GM21515 (cell line): ENCODE data around the gene LSM2.

Experiments used
- ATAC-seq: cut with Tn5 transposase; IDR thresholded peaks from one replicate; pipeline ENCODE4 v1.9.1; 2021; ENCODE audit not compliant: unreplicated experiment

The LSM2 gene

DNA sequence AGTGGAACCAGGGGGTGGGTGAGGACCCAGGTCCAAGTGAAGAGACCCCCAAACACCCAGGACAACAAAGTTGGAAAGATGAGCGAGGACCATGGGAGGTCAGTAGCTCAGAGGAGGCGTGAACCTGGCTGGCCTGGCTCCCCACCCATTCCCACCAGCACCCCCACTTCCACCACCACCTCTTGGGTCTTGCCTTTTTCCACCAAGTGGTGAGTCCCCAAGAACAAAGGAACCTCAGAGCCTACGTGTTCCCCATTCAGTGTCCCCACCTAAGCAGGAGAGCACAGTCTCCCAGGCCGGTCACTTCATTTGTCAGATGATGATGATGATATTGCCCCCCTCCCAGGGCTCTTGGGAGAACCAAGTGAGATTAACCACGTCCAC is 29.1 kb downstream of the LSM2 start:
- no peak for ATAC-seq

DNA sequence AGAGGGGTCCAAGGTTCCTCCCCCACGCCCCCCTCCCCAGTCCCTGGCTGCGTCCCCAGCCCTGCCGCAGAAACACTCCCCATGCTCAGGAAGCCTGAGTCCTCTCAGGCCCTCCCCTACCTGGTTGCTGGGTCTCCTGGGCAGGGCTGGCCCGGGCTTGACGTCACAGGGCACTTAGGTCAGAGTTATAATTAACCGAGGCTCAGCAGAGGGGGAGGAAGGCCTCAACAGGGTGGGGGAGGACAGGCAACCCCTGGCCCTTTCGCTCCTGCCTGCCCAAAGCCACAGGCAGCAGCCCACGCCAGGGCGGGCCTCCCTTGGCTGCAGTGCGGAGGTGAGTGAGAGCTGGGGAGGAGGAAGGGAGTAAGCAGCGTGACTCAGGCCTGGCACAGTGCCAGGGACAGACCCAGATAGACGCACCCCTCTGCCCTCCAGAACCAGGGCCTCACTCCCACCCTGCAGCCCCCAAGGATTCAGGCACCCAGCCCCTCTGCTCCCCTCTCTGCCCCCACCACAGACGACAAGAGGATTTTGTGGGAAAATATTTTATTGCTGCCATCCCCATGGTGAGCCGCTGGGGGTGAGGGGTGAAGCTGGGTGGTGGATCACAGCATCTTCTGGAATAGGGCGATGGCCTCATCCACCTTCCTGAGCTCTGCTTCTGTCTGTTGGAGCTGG is 29.6 kb downstream of the LSM2 start, which contains the start of gene VWA7:
VWA7 (minus strand) TSS at position 340 of the 678 bp plus-strand sequence. CDS start 549 bp downstream, outside the sequence.
- ATAC-seq: no peak

DNA sequence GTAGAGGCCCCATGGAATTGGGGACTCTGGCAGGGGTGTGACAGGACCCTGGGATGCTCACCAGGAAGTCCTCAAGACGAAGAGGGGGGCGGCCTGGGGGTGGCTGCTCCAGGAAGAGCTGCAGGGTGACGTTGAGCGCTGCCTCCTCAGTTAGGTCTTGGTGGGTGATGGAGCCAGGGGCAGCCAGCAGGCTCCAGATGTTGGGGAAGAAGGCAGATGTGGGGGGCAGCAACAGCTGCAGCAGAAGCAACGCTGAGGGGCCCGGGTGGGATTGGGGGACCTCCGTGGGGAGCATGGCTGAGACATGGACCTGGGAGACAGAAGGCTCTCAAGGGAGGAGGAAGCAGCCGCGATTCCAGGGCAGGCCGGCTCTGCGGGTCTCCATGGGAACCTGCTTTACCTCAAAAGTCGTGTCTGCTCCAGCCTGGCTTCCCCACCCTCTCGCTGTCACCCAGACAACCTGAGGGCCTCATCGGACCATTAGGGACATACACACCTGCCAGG is 30.2 kb downstream of the LSM2 start:
- no peak for ATAC-seq

DNA sequence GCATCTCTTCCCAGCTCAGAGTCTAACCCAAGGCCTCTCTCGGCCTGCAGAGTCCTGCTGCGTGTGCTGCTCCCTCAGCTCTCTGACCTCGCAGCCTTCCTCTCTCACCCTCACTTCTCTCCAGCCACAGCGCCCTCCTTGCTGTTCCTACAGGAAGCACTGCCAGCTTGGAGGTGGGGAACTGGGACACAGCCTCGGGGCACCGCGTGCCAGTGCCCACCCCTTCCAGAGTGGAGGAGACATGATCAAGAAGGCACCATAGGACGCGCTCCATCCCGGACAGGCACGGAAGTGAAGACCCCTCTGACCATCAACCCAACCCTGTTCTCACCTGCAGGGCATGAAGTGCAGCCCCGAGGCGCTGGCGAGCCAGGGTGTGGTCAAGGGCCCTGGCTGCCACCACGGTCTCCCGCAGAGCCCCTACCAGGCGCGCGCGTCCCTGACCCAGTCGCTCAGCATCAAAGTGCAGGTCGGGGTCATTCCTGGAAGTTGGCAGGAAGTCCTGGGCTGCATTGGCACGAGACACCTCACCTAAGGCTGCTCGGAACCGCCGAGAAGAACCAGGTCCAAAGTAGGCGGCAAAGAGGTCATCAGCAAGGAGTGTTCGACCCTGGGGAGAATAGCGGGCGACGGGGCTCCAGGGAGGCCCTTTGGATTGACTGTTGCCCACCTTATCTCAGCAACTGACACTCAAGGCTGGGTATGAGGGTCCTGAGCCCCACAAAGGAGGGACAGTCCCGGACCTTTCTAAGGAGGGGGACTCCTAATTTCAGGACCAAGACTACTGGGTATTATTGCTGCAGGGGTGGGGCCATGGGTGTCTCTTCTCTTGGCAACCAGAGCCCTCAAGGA is 30.9 kb downstream of the LSM2 start:
- ATAC-seq: no peak

DNA sequence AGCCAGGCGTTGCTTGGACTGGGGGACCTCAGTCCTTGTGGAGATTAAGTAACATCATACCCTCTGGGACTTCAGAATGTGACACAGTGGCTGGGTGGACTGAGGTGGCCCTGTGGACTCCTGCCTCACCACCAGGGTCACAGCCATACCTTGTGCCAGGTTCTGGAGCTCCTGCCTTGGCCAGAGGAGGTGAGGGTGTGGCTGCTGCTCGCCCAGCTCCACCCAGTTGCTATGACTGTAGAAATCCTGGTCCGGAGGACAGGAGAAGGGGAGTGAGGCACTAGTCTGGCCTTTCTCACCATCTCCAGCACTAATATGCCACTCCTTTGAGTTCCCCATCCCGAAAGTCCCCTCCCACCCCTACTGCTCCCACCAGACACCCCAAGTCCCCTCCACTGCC is 31.6 kb downstream of the LSM2 start:
- no peak for ATAC-seq

DNA sequence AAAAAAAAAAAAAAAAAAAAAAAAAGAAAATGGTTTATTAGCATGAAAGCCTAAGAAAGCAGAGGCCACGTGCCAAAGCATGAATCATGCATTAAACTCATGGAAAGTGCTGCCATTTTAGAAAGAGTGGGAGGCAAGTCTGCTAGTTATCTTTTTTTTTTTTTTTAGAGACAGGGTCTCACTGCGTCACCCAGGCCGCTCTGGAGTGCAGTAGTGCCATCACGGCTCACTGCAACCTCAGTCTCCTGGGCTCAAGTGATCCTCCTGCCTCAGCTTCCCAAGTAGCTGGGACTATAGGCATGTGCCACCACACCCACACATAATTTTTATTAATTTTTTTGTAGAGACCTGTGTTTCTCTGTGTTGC is 34.8 kb downstream of the LSM2 start:
- ATAC-seq: no peak

DNA sequence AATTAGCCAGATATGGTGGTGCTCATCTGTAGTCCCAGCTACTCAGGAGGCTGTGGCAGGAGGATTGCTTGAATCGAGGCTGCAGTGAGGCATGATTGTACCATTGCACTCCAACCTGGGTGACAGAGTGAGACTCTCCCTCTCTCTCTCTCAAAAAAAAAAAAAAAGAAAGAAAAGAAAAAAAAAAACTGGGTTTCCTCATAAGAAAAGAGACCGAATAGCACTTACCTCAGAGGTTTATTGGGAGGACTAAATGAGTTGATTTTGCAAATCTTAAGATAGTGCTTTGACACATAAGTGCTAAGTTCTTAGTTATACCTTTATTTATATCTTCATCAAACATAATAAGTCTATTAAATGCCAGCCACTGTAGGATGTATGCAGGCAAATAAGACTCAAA is 35.9 kb downstream of the LSM2 start:
- no peak for ATAC-seq

DNA sequence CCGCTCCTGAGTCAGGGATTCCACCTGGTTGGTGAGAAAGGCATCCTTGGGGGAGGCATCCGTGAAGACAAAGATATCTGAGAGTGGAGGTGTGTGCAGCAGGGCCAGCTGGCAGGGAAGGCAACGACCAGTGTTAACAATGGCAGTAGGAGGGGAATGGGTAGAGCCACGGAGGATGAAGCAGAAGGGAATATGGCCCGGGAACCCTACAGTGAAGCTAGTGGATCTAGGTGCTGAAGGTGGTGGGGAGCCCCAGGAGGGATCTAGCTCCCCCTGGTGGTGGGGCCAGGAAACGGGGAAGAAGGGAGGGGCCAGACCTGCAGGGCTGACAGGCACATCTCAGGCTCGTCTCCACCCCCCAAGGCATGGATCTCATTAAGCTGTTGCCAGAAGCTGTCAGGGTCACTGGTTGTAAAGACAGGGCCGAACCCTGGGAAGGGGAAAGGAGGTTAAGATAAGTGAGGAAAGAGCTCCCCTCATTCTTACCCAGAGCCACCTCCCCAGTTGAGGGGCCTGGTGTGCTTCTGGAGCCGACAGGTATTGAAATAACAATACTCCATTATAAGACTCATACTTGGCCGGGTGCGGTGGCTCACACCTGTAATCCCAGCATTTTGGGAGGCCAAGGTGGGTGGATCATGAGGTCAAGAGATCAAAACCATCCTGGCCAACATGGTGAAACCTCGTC is 36.9 kb downstream of the LSM2 start:
- no peak for ATAC-seq

DNA sequence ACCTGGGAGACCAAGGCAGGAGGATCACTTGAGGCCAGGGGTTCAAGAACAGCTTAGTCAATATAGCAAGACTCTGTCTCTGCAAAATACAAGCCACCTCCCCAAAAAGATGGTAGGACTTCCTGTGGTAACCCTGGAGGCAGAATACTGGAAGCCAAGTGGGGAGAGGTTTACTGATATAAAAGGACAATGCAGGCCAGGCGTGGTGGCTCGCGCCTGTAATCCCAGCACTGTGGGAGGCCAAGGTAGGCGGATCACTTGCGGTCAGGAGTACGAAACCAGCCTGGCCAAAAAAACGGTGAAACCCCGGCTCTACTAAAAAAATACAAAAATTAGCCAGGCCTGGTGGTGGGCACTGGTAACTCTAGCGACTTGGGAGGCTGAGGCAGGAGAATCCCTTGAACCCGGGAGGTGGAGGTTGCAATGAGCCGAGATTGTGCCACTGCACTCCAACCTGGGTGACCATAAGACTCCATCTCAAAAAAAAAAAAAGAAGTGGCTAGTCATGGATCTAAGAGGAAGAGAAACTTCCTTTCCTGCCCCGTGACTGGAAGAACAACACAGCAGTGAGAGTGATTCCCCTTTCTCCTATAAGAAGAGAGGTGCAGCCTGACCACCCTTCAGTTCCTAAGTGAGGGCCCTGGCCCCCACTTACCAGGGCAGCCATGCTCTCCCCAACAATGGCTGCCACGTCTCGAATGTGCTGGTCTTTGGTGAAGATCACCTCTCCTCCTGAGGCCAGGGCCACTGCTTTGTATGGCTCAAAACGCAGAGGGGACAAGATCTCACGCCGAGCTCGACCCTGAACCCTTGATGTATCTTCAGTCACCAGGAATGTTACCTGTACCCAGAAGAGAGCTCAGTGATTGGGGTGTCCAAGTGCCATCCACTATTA is 38.2 kb downstream of the LSM2 start:
- ATAC-seq: no peak

DNA sequence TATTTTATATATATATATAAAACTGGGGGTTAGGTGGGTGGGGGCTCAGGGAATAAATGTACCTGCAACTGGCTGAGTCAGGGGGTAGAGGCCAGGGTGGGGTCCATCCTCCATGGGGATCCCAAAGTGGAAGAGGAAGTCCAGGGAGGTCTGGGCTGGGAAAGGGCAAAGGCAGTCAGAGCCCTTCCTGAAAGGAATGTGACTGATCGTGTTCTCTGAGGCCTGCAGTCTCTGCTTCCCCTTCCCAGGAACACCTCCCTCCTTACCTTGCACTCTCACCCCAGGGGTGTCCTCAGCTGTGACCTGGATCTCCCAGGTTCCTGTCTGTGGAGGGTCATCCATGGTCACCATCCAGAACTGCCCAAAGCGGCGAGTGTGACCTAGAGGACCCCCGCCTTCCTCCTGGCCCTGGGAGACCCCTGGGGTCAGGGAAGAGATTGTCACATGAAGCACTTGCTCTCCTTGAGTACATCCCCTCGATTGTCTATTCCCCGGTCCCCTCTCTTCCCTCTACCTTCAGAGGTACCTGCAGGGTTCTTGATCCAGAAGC is 39.6 kb downstream of the LSM2 start:
- ATAC-seq: no peak

DNA sequence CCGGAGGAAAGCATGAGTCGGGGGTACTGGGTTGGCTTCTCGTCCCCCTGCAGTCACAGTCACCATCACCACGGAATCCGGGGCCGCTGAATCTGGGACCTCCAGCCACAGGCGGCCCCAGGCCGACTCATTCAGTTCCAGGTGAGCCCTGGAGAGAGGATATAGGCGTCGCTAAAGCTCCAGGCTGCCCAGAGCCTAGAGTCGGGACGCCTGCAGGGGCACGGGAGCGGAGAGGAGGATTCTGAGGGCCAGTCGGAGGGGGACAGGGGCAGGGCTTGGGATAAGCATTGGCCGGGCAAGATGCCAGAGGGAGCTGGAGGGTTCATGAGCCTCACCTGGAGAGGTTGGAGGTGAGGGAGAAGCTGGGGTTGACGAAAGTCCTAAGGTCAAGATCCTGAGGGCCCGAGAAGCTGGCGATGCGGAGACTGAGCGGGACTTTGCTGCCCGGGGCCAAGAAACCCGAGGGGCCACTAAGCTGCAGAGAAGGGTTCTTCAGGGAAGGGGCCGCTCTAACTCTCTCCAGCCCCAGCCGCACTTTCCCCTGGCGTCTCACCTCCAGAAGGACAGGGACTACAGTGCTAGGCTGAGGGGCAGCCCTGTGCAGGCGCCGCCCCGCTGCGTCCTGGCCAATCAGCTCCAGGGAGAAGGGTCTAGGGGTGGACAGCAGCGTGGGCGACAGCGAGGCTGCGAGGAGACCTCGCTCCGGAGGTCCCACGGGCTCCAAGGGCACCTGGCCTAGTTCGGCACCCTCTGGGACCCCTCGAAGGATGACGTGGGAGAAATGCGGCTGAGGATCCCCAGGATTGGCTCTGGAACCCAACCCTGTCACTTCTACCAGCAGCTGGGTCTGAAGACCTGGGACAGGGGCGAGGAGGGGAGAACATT is 40.6 kb downstream of the LSM2 start:
- ATAC-seq: no peak

DNA sequence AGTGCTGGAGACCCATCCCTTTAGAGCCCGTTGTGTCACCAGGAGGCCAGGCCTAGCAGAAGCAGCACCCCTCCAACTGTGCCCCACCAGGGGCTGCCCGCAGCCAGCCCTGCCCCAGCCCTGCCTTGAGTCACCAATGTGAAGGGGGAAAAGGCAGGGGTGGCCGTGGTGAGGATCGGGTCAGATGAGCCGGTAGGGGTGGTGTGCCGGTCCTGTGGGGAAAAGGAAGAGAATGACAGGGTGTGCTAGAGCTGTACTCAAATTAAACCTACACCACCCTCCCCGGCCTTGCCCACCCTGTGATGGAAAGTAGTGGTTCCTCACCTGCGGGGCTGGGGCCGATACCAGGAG is 41.2 kb downstream of the LSM2 start:
- no peak for ATAC-seq

DNA sequence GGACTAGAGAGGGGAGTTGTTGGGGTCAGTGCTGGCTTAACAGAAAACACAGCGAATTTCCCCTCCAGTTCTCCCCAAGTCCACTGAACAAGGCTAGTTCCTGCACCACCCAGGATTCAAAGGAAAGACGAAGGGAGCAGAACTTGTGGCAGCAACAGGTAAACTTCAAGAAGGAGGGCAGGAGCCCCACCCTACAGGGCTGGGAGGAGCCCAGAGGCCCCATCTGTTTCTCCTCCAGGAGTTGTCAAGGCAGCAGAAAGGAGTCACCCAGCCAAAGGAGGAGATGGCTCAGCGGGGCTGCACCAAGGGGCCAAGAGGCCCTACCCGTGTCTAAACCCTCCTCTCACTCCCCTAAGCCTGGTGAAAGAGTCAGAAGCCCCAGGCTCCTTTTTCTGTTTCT is 42.6 kb downstream of the LSM2 start:
- ATAC-seq: no peak

DNA sequence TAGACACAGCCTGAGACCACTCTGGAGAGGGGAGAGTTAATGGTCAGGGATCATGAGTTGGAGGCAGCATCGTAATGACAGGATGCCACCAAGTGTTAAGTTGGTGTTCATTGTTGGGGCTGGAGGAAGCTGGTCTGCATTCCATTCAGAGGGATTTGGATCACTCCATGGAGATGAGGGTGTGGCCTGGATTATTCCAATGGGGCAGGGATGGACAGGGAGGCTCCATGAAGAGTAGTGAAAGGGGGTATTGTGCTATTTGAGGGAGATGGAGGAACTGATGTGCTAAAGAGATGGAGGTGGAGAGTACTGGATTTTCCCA is 43.2 kb downstream of the LSM2 start:
- no peak for ATAC-seq

DNA sequence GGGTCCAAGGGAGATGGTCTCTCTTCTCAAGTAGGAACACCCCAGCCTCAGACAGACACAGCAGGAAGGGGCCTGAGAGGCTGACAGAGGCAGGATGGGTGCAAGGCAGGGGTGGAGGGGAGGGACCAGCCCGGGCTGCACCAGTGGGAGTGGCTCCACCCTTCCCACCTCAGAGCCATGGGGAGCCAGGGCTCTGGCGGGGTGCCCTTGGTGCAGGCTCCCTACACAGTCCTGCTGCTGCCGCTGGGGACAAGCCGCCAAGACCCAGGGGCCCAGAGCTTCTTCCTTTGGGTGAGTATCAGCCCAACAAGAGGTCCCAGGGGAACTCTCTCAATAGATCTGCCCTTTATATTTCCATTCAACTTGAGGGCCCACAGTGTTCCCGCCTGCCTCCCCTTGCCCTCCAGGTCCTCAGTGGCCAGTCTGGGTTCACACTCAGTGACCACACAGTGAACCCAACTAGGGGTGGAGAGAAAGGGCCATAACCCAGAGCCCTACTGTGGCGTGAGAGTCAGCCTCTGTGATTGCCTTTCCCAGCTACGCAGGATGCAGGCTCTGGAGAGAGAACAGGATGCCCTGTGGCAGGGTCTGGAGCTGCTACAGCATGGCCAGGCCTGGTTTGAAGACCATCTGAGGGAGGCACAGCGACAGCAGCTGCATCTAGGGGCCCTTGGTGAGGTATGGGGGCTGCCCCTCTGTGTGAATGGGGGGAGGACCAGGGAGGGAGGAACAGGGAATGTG is 43.7 kb downstream of the LSM2 start:
- ATAC-seq: no peak

DNA sequence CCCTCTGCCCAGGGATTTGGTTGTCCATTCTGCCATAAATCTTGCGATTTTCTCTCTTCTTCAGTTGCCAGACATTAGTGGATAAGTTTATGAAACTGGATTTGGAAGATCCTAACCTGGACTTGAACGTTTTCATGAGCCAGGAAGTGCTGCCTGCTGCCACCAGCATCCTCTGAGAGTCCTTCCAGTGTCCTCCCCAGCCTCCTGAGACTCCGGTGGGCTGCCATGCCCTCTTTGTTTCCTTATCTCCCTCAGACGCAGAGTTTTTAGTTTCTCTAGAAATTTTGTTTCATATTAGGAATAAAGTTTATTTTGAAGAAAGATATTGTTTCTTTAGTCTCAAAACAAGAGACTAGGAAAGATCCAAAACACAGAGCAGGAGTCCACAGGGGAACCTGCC is 44.4 kb downstream of the LSM2 start, which contains the start of gene SAPCD1:
SAPCD1 (plus strand) TSS at position 301 of the 400 bp plus-strand sequence. CDS start 399 bp downstream, outside the sequence.
- ATAC-seq: no peak

DNA sequence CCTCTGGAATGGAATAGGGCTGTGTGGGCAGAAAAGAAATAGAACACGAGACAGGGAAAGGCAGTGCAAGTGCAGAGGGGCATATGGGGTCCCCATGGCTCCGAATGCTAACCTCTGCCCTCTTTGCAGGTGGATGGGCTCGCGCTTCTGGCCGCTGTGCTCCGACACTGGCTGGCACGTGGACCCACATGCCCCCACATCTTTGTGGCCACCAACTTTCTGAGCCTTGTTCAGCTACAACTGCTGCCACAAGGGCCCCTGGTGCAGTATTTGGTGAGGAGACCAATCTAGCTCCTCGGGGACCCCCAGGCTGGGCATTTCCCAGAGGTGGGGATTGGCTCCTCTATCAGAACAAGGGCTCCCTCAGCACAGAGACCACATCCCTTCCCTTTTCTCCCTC is 45.4 kb downstream of the LSM2 start:
- ATAC-seq: no peak

DNA sequence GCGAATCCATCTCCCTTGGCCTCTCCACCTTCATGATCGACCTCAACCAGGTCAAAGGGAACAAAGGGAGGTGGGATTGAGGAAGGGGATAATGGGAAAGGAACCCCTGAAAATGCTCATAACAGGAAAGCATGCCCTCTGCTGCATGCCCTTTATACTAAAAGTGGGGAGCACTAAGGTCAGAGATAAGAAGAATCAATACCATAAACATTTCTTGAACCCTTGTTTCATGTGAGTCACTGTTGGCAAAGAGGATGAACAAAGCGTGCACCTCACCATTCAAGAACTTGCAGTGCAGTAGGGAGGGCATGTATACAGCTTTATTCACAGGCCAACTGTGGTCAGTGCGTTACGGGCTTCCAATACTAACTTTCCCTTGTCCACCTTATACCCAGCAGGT is 46.0 kb downstream of the LSM2 start:
- ATAC-seq: no peak

DNA sequence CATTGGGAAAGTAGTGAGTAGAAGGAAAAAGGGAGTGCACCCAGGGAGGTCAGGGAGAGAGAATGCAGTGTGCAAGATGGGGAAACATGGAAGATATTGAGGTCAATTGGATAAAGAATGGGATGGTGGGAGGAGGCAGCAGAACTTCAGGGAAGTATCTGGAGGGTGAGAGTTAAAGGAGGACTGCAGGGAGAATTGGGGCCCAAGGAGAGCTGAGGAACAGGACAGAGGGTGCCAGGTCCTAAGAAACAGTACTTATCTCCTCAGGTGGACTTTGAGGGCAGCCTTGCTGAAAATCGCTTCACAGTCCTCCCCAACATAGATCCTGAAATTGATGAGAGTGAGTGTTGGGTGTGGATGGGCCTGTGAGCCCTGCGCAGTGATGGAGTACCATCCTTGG is 48.5 kb downstream of the LSM2 start:
- no peak for ATAC-seq
